ENCODE measurements around the gene SETD2. TPM values are rescaled to one million over a fixed set of nuclear protein-coding genes. Genes with fewer than 3 reads are reported as not detected.
"Not testable (repeated sequence)": the region's sequence is repeated elsewhere in the genome, so short reads cannot be mapped to it uniquely, and the experiment has no call there.

SETD2 gene
- polyA plus RNA-seq, 12 donors = 34.7 to 54.7 (median 40.1) TPM

GRCh38 chr3:47103619-47104018 is 60.3 kb downstream of the SETD2 start:
- no peak for DNase-seq

DNA sequence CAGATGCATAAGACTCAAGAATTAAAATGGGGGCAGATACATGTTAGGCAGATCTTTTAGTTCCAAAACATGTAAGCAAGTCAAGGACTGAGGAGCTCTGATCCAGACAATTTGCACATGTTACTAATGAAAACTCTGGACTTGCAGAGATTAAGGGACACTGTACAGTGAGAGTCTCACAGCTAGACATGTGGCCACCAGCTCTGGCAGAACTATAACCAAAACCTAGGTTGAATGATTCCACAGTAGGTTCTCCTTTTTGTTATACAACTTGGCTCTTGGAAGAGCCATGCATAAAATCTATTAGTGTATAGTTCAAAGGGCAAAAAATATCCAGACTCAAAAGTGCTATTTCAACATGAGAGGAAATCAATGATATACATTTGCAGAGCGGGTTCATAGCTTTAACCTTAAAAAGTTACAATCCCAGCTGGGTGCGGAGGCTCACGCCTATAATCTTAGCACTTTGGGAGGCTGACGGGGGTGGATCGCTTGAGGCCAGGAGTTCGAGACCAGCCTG is 61.8 kb downstream of the SETD2 start:
- no peak for DNase-seq

DNA sequence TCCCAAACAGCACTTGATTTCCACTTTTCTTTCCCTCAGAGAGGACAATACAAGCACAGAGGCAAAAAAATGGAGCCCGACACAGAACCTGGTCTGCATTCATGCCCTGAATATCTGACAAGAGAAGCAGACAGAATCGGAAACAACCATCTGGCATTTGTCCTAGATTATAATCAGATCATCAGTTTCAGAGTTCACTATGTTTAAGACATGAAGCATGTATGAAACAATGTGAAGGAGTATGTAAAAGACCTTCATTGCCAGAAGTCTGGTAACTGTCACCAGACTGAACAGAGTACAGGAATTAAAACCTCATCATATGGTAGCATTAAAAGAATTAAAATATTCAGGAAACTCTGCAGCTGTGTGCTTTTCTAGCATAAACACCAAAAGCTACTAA is 65.0 kb downstream of the SETD2 start:
- DNase-seq = no peak

GRCh38 chr3:47097864-47098263 is 66.0 kb downstream of the SETD2 start:
- DNase-seq = no peak

DNA sequence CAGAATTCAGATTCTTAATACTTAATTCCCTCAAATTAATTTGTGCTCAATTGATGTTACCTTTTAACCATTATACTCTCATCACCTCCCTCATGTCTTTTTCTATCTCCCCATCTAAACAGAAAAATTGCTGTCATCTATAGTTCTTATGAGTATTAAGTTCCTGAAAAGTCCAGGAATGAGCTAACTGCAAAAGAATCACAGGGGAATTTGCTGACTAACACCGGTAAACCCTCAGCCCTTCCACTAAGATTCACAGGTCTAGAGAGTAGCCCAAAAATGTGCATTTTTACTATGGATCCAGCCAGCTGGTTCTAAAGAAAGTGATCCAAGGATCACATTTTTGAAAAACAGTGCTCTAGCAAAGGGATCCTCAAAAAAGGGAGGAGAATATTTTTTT is 67.0 kb downstream of the SETD2 start:
- no peak for DNase-seq

DNA sequence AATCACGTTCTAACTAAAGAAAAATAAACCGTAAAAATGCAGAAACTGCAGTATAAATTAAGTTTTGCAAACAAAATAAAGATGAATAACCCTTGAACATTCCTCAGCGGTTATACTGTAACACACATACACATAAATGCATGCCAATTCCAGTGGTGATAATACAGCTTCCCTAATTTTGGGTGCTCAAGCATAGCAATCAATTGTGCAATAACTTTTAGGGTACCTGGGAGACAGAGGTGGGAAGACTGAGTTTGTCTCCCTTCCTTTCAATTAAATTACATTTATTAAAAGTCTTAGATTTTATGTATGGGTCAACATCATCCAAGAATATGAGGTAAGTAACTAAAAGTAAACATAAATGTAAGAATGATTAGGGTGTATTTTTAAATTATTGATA is 71.8 kb downstream of the SETD2 start:
- DNase-seq = no peak

DNA sequence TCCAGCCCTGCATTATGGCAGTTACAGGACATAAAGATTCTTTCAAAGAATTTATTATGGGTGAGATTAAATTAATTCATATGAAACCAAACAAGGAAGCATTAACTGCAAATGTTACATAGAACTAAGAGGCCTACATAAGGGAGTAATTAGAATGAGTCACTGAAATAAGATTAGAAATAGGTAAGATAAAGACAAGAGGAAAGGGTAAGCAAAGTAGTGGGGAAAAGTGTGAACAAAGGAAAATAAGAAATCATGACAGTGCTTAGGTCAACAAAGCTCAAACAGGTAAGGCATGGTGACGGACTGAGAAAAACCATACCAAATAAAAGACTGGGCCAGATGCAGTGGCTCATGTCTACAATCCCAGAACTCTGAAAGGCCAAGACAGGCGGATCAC is 74.3 kb downstream of the SETD2 start:
- no peak for DNase-seq

- no peak for DNase-seq
Measured at GRCh38 chr3:47086071-47086470, 77.8 kb downstream of the SETD2 start.

GRCh38 chr3:47083786-47084185 is 80.1 kb downstream of the SETD2 start:
- no peak for DNase-seq

DNA sequence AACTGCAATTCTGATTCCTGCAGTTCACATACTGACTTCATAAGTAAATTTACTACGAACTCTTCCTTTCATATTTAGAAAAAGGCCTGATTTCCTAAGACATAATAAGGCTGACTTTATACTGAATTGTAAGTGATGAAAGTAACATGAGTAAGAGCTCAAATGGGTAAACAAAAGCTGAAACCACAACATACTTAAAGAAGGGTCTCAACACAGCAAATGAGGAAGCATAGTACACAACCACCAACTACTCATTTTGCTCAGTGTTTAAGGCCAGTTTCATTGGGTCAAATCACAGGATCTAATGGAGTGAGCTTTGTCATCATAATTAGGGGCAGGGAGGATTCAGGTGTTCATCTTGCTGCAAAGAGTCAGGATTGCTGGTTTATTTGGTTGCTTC is 81.4 kb downstream of the SETD2 start:
- DNase-seq = no peak

DNA sequence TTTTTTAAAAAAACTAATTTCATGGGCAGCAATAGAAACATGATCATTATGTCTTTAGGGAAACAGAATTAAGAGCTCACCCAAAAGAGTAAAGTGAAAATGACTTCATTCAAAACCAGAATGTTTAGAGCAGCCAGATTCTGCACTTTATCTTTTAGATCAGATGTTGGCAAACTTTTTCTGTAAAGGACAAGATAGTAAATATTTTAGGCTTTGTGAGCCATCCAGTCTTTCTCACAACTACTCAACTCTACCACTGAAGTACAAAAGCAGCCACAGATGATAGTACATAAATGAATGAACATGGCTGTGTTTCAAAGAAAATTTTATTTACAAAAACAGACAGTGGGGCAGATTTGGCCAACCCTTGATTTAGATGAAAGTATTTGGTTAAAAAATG is 84.5 kb downstream of the SETD2 start:
- DNase-seq = no peak

DNA sequence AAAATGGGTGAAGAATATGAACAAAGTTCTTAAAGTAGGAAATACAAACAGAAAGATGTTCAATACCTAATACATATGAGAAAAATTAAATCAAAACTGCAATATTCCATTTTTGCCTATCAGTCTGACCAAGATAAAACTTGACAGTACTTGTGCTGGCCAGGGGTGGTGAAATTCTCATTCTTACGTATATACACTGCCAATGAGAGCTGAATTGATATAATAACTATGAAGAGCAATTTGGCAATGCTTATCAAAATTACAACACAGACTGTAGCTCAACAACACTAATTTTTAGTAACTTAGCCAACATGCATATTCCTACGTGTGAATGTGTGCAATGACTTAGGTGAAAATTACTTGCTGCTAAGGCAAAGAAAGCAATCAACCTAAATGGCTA is 90.2 kb downstream of the SETD2 start:
- DNase-seq = no peak

GRCh38 chr3:47070770-47071169 is 93.1 kb downstream of the SETD2 start:
- no peak for DNase-seq

GRCh38 chr3:47066259-47066658 is 97.7 kb downstream of the SETD2 start:
- not testable (repeated sequence) for DNase-seq

DNA sequence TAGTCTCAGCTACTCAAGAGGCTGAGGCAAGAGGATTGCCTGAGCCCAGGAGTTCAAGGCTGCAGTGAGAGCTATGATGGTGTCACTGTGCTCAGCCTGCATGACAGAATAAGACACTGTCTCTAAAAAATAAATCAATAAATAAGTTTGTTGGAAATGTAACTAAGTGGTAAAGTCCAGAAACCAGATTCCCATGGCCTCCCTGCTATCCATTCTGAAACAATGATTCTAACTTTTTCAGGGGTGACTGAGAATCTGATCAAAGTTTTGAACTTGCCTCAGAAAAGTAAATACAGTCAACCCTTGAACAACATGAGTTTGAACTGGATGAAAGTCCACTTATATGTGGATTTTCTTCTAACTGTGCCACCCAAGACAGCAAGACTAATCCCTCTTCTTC is 98.2 kb downstream of the SETD2 start:
- DNase-seq = no peak

DNA sequence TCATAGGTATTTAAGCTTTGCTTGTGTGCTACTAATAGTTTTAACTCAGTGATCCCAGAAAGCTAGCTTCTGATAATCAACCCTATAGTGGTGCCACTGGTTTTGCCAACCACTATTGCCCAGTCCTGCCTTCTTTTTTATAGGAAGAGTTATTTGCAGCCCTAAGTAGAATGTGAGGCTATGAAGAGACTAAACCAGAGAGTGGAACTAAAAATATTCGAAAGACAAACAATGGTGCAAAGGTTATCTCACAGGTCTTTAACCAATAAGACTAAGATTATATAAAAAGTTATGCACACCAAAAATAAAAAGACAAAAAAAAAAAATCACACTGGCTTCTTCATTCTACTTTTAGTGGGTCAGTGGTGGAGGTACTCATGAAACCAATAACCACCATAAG is 98.9 kb downstream of the SETD2 start:
- DNase-seq = no peak

GRCh38 chr3:47057212-47057671 is 106.7 kb downstream of the SETD2 start:
- no peak for DNase-seq

- DNase-seq = no peak
Measured at GRCh38 chr3:47056705-47057104, 107.2 kb downstream of the SETD2 start.

DNA sequence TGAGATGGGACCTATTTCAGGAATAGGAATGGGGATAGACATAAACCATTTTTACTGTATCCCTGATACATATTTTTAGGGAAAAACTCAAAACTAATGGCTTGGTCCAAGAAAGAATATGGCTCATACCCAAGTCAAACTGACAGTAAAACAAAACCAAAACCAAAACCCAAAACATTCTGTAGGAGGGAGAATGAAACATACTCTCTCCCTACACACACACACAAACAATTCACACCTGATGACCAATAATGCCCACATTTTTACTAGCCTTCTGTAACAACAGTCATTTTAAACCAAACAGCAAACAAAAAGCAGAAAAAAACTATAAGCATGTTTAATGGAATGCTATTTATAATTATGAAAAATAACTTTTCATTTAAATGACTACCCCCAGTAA is 109.5 kb downstream of the SETD2 start:
- no peak for DNase-seq

DNA sequence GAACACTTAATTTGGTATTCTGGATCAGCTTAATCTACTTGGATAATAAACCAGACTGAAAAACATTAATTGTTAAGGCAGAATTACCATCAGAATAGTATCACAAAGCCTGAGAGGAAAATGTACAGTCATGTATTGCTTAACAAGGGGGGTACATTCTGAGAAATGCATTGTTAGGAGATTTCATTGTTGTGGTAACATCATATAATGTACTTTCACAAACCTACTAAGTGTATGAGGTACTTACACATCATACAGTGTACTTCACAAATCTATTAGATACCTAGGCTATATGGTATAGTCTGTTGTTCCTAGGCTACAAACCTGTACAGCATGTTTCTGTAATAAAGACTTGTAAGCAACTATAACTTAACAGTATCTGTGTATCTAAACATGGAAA is 116.2 kb downstream of the SETD2 start:
- DNase-seq = no peak

- DNase-seq = no peak
Measured at GRCh38 chr3:47047069-47047468, 116.8 kb downstream of the SETD2 start.

DNA sequence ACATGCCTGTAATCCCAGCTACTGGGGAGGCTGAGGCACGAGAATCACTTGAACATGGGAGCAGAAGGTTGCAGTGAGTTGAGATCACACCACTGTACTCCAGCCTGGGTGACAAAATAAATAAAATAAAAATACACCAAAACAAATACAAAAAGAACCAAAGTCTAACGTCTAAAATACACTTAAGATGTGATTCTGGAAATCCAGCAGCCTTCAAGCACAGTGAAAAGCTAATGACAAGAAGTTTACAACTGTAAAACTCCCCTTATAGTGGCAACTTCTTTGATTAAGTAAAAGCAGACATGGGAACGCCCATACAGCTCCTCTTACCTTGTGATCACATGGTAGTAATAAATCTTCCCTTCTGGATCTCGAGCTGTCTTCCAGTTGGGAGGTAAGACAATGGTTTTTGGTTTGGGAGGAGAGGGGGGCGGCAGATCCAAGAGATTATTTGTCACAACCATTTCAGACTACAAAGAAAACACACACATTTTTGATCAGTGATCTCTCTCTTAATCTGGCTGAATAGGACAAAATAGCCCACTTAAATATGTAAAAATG is 121.6 kb downstream of the SETD2 start:
- no peak for DNase-seq

- DNase-seq = no peak
Measured at GRCh38 chr3:47041114-47041513, 122.8 kb downstream of the SETD2 start.

DNA sequence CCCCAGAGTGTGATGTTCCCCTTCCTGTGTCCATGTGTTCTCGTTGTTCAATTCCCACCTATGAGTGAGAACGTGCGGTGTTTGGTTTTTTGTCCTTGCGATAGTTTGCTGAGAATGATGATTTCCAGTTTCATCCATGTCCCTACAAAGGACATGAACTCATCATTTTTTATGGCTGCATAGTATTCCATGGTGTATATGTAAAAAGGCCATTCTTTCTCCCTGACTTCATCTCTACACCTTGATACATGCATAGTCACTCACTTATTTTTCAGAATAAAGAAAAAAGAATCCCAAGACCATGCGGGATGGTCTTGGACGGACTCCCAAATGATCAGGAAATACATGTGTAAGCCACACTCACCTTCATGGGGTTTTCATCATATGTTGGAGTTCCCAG is 126.6 kb downstream of the SETD2 start:
- DNase-seq = not testable (repeated sequence)
